Activated naive CD8-positive, alpha-beta T cell (primary cell): ENCODE data around the gene GGA1.

Experiments used
- H3K27ac Mint-ChIP-seq: one replicate; pipeline ENCODE4 v1.8.0; 2021; ENCODE audit warnings: mixed read lengths
- H3K27me3 Mint-ChIP-seq: one replicate; pipeline ENCODE4 v1.8.0; 2021; ENCODE audit warnings: mixed read lengths
- H3K36me3 Mint-ChIP-seq: one replicate; pipeline ENCODE4 v1.8.0; 2021; ENCODE audit warnings: mixed read lengths
- H3K4me1 Mint-ChIP-seq: one replicate; pipeline ENCODE4 v1.8.0; 2021; ENCODE audit warnings: low read depth, mixed read lengths
- H3K4me3 Mint-ChIP-seq: one replicate; pipeline ENCODE4 v1.8.0; 2021; ENCODE audit warnings: mild to moderate bottlenecking, mixed read lengths
- H3K9me3 Mint-ChIP-seq: one replicate; pipeline ENCODE4 v1.8.0; 2021; ENCODE audit warnings: low read depth, mixed read lengths

GGA1 gene

DNA sequence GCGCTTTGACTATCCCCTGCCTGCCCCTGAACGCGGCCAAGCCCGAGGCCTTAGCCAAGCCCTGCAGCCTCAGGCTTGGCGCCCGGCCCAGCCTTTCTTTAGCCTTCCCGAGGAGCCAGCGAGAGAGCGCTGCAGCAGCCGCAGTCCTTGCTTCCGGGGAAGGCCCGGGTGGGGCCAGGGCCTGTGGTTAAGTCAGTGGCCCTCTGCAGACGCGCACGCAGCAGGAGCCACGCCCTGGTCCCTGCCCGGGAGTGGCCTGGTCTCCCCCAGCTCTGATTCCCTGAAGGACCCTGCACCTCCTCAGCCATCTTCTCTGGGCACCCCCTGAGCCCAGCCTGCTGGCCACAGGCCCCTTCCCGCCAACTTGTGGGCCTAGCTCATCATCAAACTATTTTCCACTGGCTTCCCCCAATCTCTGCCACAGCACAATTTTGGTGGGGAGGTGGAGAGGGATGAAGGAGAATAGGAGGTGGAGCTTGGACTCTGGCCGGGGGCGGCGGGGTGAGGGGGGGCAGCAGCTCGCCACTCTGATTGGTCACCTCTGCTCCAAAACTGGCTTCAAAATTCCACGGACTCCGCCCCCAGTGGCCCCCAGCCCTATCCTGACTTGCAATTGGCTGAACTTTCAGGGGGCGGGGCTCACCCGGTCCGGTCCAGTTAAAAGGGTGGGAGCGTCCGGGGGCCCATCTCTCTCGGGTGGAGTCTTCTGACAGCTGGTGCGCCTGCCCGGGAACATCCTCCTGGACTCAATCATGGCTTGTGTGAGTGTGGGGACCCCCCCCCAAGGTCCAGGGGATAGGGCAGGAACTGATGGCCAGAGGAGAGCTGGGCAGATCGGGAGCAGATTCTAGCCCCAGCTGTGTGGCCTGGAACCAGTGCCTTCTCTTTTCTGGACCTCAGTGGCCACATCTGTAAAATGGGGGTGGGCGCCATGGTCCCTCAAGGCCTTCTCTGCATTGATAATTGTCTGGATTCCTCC is 66.6 kb downstream of the GGA1 start, which contains the start of gene LGALS1:
Gene LGALS1, plus strand, starts transcription at position 686 of the 979 bp plus-strand sequence. Its CDS starts 67 bp downstream, at position 753.
- Mint-ChIP-seq H3K36me3 (no peaks in the 10 kb centered on the region), H3K27ac (peak within 1 kb of the TSS; percentile 91), H3K4me3 (peak within 1 kb of the TSS; percentile 86), H3K4me1 (peaks cover 60% of the 10 kb centered on the region), H3K27me3 (no peaks in the 10 kb centered on the region), H3K9me3 (no peaks in the 10 kb centered on the region)

DNA sequence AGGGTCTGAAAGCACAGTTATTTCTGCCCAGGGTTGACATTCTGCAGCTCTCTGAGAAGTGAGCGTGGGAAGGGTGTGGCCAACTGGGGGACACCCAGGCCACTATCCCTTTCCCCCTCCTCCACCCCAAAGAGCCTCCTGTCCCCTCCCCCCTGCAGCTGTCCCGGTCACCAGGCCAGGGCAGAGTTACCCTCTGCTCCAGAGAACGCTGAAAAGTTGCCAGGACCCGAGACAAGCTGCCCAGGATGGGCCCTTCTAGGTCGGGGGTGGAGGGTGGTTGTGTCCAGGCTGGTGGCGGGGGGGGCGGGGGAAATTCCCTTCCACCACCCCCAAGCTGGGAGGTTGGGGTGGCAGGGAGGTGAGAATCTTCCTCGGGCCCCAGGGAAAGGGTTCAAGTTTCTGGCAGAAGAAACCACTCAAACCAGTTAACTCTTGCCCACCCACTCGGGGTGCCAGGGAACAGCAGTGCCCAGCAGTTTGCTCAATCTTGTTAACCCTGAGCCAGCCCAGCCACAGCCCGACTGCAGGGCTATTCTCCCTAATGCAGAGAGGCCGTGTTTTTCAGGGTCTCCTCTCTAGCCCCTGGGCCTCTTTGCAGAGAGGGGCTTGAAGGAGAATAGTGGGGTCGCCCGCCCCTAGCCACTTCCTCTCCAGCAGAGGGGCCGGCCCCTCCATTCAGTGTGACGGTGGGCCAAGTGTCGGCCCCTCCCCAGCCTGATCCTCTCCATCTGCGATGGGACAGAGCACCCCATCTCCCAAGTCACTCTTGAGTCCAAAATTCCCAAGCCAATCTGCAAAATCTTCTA is 67.5 kb downstream of the GGA1 start:
- Mint-ChIP-seq H3K27ac (peak overlapping the region; percentile 91), H3K36me3 (no peaks in the 10 kb centered on the region), H3K9me3 (no peaks in the 10 kb centered on the region), H3K4me3 (peak overlapping the region; percentile 86), H3K4me1 (peaks cover 57% of the 10 kb centered on the region), H3K27me3 (no peaks in the 10 kb centered on the region)

DNA sequence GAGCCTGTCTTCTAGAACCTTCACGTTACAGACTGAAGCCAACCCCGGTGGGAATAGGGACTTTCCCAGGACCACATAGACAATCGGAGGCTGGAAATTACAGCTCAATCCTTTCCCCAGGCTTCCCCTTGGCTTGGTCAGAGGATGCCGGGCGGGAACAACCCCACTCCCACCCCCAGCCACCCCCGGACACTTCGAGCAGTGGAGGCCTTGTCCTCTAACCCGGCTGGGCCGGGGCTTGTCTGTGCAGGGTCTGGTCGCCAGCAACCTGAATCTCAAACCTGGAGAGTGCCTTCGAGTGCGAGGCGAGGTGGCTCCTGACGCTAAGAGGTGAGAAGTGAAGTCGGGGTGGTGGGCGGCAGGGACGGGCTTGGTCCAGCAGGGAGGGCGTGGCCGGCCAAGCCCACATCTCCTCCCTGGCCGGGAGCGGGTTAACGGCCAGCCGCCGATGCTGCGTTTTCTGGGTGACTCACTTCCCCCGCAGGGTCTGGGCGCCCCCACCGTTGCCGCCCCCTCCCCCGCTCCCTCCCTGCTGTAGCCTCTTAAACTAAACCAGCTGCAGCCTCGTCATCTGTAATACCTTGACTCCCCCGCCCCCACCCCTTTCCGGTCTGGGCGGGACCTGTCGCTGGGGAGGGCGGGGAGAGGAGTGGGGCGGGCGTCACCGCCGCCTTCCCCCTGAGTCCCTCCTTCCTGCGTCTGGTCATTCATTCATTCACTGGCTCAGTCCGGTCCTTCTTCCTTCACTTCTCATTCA is 68.3 kb downstream of the GGA1 start:
- Mint-ChIP-seq H3K36me3 (no peaks in the 10 kb centered on the region), H3K9me3 (no peaks in the 10 kb centered on the region), H3K27ac (peak overlapping the region; percentile 93), H3K4me3 (peak overlapping the region; percentile 86), H3K27me3 (no peaks in the 10 kb centered on the region), H3K4me1 (peaks cover 56% of the 10 kb centered on the region)

DNA sequence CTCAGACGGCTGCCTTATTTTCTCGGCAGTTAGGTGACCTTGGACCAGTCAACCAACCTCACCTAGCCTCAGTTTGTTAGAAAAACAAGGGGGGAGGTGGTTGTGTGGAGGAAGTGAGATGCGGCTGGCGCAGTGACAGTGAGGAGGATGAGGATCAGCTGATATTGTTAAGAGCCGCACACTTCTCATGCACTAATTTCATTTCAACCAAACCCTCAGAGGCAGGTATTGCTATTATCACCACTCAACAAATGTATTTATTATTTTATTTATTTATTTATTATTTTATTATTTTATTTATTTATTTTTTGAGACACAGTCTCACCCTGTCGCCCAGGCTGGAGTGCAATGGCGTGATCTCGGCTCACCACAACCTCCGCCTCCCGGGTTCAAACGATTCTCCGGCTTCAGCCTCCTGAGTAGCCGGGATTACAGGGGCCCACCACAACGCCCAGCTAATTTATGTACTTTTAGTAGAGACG is 68.9 kb downstream of the GGA1 start:
- Mint-ChIP-seq H3K4me3 (peak overlapping the region; percentile 86), H3K36me3 (no peaks in the 10 kb centered on the region), H3K27ac (peak overlapping the region; percentile 93), H3K27me3 (no peaks in the 10 kb centered on the region), H3K4me1 (peaks cover 50% of the 10 kb centered on the region), H3K9me3 (no peaks in the 10 kb centered on the region)

DNA sequence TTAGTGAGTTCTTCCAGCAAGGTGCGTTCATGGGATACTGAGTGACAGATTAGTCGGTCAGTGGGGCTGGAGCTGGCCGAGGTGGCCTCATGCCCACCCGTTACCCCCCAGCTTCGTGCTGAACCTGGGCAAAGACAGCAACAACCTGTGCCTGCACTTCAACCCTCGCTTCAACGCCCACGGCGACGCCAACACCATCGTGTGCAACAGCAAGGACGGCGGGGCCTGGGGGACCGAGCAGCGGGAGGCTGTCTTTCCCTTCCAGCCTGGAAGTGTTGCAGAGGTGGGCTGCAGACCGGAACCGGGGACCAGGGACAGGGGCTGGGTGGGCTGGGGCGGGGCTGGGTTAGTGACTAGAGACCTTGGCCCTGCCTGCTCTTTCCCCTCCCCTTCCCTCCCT is 69.7 kb downstream of the GGA1 start:
- peak overlapping the region; percentile 76 for H3K4me3 Mint-ChIP-seq

DNA sequence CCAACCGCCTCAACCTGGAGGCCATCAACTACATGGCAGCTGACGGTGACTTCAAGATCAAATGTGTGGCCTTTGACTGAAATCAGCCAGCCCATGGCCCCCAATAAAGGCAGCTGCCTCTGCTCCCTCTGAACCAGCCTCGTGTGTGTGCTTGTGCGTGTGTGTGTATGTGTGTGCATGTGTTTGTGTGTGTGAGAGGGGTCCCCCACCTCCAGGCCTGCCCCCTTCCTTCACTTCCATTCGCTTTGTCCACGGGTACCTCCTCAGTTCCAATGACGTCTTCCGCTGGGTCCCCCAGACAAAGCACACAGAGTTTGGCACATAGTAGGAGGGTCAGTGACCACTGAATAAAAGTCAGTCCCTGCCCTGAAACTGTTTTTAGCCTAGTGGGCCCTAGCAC is 71.0 kb downstream of the GGA1 start:
- peaks cover 34% of the 10 kb centered on the region for H3K4me1 Mint-ChIP-seq

More for the DNA sequence above, 69.7 kb downstream of the GGA1 start:
- peaks cover 43% of the 10 kb centered on the region for H3K4me1 Mint-ChIP-seq
- H3K27me3 Mint-ChIP-seq: no peaks in the 10 kb centered on the region
- H3K36me3 Mint-ChIP-seq: no peaks in the 10 kb centered on the region
- no peaks in the 10 kb centered on the region for H3K9me3 Mint-ChIP-seq
- no peak overlapping the region for H3K27ac Mint-ChIP-seq

DNA sequence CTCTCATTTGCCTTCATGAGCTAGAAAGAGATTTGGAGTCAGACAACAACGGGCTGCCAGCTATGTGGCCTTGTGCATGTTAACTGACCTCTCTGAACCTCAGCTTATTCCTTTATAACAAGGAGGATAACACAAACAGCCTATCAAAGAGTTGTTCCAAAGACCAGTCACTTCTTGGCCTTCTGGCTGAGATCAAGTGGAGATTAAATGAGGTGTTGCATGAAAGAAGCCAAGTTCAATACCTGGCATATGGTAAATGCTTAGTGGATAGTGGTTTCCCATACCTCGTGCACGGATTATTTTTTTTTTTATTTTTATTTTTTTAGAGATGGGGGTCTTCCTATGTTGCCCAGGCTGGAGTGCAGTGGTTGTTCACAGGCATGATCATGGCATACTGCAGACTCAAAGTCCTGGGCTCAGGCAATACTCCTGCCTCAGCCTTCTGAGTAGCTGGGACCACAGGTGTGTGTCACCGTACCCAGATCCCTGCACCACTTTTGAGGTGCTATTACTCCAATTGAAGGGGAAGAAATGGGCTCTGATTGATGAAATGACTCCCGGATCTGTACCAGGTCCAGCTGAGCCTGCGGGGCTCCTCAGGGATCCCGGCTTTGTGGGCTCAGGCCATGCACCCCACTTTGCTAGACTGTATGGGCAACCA is 71.7 kb downstream of the GGA1 start:
- Mint-ChIP-seq H3K27me3 (no peaks in the 10 kb centered on the region), H3K9me3 (no peaks in the 10 kb centered on the region), H3K27ac (no peak overlapping the region), H3K4me1 (peaks cover 32% of the 10 kb centered on the region), H3K36me3 (no peaks in the 10 kb centered on the region), H3K4me3 (no peak overlapping the region)

More for the DNA sequence above, 71.0 kb downstream of the GGA1 start:
- Mint-ChIP-seq H3K27ac (peak overlapping the region; percentile 47), H3K27me3 (no peaks in the 10 kb centered on the region), H3K36me3 (no peaks in the 10 kb centered on the region), H3K4me3 (peak overlapping the region; percentile 17), H3K9me3 (no peaks in the 10 kb centered on the region)

DNA sequence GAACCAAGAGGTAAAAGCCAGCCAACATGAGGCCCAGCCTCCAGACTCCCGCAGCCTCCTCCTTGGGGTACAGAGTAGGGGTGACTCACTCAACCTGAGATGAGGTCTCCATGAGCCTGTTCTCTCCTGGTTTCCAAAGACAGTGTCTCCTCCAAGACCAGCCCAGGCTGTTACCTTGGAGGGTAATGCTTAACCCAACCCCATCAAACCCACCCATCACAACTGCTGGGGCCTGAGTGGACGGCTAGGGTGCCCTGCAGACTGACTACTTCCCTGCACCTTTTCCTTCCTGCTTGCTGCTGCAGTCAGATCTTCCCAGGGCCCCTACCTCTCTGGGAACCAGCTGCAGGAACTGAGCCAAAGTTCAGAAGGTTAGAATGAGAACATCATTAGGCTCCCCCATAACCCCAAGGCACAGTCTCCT is 72.4 kb downstream of the GGA1 start:
- Mint-ChIP-seq H3K27ac (no peak overlapping the region), H3K4me3 (no peak overlapping the region), H3K4me1 (peaks cover 26% of the 10 kb centered on the region), H3K36me3 (no peaks in the 10 kb centered on the region), H3K9me3 (no peaks in the 10 kb centered on the region), H3K27me3 (no peaks in the 10 kb centered on the region)

DNA sequence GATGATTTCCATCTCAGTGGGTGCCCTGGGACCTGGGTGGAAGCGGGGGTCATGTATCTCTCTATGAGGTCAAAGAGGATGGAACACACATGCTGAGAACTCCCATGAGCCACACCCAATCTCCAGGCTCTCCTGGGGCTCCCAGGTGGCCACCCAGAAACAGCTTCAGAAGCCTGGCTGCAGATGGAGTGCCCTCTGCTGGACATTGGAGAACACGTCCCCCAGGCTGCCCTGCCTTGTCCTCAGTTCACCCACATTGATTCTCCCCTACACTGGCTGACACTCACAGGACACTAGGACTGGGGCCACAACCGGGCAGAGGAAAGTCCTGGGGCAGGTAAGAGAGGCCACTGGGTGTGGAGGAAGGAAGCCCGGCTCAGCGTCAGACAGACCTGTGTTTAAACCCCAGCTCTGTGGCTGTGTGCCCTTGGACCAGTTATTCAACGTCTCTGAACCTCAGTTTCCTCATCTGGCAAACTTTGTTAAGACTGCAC is 73.0 kb downstream of the GGA1 start:
- no peaks in the 10 kb centered on the region for H3K36me3 Mint-ChIP-seq
- no peak overlapping the region for H3K4me3 Mint-ChIP-seq
- H3K27me3 Mint-ChIP-seq: no peaks in the 10 kb centered on the region
- no peaks in the 10 kb centered on the region for H3K9me3 Mint-ChIP-seq
- peaks cover 24% of the 10 kb centered on the region for H3K4me1 Mint-ChIP-seq
- H3K27ac Mint-ChIP-seq: no peak overlapping the region
